Effector memory CD4-positive, alpha-beta T cell (primary cell): ENCODE results near the gene STK36.
A peak's percentile ranks its signal among the peaks of the same experiment; 100 is the strongest.

Experiments
- DNase-seq, 3 donors: peaks; one replicate each; pipeline ENCODE4 v3.0.0-alpha.2; 2020
- H3K27ac ChIP-seq: 2 replicates; pipeline ENCODE4 v1.7.0; 2013; ENCODE audit warnings: mild to moderate bottlenecking, low read length, moderate library complexity; ENCODE audit not compliant: insufficient read depth, poor library complexity, severe bottlenecking
- H3K27me3 ChIP-seq: replicated peaks from 2 replicates; pipeline ENCODE4 v1.7.0; 2013; ENCODE audit warnings: mild to moderate bottlenecking, low read length; ENCODE audit not compliant: insufficient read depth, control insufficient read depth, poor library complexity, severe bottlenecking
- H3K36me3 ChIP-seq: 2 replicates; pipeline ENCODE4 v1.7.0; 2013; ENCODE audit warnings: mild to moderate bottlenecking, low read length, moderate library complexity; ENCODE audit not compliant: control insufficient read depth, insufficient read depth
- H3K4me1 ChIP-seq: 2 replicates; pipeline ENCODE4 v1.7.0; 2013; ENCODE audit warnings: low read length, mild to moderate bottlenecking; ENCODE audit not compliant: control insufficient read depth, insufficient read depth, poor library complexity, severe bottlenecking
- H3K4me3 ChIP-seq: 2 replicates; pipeline ENCODE4 v1.7.0; 2013; ENCODE audit warnings: low read length, low read depth, mild to moderate bottlenecking; ENCODE audit not compliant: insufficient read depth, poor library complexity, severe bottlenecking
- H3K9me3 ChIP-seq: 2 replicates; pipeline ENCODE4 v1.7.0; 2013; ENCODE audit warnings: mild to moderate bottlenecking, low read length, moderate library complexity; ENCODE audit not compliant: control insufficient read depth

Gene STK36

DNA sequence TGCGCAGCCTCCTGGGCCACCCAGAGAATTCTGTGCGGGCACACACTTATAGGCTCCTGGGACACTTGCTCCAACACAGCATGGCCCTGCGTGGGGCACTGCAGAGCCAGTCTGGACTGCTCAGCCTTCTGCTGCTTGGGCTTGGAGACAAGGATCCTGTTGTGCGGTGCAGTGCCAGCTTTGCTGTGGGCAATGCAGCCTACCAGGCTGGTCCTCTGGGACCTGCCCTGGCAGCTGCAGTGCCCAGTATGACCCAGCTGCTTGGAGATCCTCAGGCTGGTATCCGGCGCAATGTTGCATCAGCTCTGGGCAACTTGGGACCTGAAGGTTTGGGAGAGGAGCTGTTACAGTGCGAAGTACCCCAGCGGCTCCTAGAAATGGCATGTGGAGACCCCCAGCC lies 27.0 kb downstream of the STK36 start:
- no peak for DNase-seq
- Histone ChIP-seq H3K9me3 (no peaks in the 10 kb centered on the region), H3K36me3 (no peaks in the 10 kb centered on the region), H3K27ac (no peak overlapping the region), H3K4me1 (no peaks in the 10 kb centered on the region), H3K4me3 (no peak overlapping the region), H3K27me3 (no peaks in the 10 kb centered on the region)

DNA sequence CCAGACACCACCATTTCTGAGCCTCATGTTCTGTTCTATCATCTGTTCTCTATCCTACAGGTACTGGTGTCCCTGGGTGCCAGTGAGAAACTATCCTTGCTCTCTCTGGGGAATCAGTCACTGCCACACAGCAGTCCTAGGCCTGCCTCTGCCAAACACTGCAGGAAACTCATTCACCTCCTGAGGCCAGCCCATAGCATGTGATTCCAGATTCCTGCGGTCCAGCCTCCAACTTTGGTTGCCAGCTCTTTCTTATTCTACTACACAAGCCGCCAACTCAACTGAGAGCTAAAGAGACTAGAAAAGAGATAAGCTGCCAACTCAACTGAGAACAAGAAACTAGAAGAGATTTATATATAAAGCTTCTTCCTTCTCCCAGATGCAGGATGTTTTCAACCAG lies 29.9 kb downstream of the STK36 start:
- H3K4me1 ChIP-seq: no peaks in the 10 kb centered on the region
- no peak for DNase-seq
- no peaks in the 10 kb centered on the region for H3K9me3 ChIP-seq
- H3K27me3 ChIP-seq: no peaks in the 10 kb centered on the region
- no peak overlapping the region for H3K4me3 ChIP-seq
- H3K36me3 ChIP-seq: no peaks in the 10 kb centered on the region
- H3K27ac ChIP-seq: no peak overlapping the region

DNA sequence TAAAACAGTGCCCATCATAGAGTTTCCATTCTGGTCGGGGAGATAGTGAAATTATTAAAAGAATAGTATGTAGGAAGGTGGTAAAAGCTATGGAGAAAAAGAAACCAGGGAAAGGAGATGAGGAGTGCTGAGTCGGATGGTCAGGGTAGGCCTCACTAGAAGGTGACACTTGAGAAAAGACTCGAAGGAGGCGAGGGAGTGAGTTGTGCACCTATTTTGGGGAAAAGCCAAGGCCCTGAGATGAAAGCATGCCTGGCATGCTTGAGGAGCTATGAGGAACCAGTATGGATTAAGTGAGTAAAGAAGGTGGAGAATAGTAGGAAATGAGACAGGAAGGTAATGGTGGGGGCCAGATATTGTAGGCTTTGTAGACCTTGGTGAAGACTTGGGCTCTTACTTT lies 31.5 kb downstream of the STK36 start:
- H3K27ac ChIP-seq: no peak overlapping the region
- no peak overlapping the region for H3K4me3 ChIP-seq
- no peak for DNase-seq
- no peaks in the 10 kb centered on the region for H3K36me3 ChIP-seq
- H3K4me1 ChIP-seq: no peaks in the 10 kb centered on the region
- H3K9me3 ChIP-seq: no peaks in the 10 kb centered on the region
- no peaks in the 10 kb centered on the region for H3K27me3 ChIP-seq

DNA sequence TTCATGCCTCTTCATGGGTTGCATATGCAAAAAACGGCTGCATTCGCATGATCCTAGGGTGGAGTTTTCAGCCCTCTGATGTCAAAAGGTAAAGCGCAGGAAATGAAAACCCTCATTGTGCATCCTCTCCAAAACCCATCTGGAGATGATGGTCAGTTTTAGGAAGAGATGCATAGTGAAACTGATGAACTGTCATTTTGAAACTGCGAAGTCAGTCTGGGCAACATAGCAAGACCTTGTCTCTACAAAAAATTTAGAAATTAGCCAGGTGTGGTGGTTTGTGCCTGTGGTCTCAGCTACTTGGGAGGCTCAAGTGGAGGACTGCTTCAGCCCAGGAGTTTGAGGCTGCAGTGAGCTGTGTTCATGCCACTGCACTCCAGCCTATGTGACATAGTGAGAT lies 36.2 kb downstream of the STK36 start:
- no peak for DNase-seq
- Histone ChIP-seq H3K4me3 (no peak overlapping the region), H3K27ac (no peak overlapping the region), H3K9me3 (no peaks in the 10 kb centered on the region), H3K27me3 (no peaks in the 10 kb centered on the region), H3K4me1 (peaks cover 3% of the 10 kb centered on the region), H3K36me3 (no peaks in the 10 kb centered on the region)

DNA sequence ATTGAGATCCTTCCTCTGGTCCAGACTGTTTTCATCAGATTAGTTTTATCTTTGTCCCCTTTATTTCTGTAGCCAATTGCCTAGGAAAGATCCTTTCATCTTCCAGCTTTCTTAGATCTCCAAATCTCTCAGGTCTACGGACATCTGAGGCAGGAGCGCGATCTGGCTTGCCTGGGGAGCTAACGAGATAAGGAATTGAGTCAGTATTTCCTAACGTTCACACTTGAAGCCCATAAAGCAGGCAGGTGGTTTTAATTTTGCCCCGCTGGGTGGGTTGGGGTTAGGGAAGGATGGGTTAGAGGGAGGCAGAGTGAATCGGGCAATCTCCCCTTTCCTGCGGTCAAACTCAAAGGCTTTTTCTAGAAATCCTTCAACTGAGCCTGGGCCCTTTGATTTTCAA lies 38.0 kb downstream of the STK36 start:
- Histone ChIP-seq H3K4me1 (peaks cover 3% of the 10 kb centered on the region), H3K4me3 (no peak overlapping the region), H3K27me3 (no peaks in the 10 kb centered on the region), H3K27ac (no peak overlapping the region), H3K9me3 (no peaks in the 10 kb centered on the region), H3K36me3 (no peaks in the 10 kb centered on the region)
- no peak for DNase-seq

DNA sequence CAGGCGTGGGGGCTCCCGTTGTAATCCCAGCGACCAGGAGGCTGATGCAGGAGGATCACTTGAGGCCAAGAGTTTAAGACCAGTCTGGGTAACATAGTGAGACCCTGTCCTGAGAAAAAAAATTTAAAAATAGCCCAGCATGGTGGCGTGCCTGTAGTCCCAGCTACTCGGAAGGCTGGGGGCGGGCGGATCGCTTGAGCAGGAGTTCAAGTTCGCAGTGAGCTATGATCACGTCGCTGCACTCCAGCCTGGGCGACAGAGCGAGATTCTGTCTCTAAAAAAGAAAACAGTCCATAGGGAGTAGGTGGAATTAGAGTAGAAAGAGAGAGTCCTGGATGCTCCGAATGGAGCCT lies 38.4 kb downstream of the STK36 start:
- H3K27ac ChIP-seq: no peak overlapping the region
- no peak overlapping the region for H3K4me3 ChIP-seq
- H3K4me1 ChIP-seq: peaks cover 3% of the 10 kb centered on the region
- no peaks in the 10 kb centered on the region for H3K27me3 ChIP-seq
- no peaks in the 10 kb centered on the region for H3K9me3 ChIP-seq
- DNase-seq: no peak
- H3K36me3 ChIP-seq: no peaks in the 10 kb centered on the region

DNA sequence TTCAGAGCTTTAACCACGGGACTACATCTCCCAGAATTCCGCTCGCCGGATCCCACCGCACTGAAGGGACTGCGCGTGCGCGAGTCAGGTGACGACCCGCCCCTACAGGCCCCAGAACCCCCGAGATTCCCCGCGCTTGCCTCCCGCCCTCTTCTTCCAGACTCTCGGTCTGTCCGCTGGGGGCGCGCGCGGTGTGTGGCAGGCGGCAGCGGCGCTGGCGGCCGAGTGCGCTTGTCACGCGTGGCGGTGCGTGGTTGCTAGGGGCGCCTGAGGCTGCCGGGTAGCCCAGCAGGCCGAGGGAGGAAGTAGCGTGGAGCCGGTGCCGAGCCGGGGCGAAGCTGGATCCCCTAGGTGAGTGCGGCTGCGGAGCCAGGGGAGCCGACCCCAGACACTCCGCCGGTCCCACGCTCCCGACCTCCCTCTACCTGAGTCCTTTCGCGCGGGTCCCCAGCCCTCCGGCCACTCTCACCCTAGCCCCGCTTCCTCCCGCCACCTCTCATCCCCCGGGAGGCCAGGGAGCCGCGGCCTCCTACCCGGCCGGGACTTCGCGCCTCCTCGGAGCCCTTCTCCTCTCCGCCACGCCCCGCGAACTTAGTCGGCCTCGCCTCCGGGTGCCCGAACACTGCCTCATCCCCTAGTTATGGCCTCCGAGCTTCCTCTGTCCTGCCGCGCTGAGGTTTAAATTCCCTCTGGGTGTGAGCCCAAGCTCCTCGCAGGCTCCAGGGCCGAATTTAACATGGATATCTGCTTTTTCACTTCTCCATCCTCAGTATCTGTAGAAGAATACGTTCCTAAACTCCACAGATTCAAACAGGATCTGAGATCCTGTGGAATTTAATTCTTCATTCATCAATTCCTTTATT lies 39.0 kb downstream of the STK36 start, which contains the start of gene TTLL4:
TTLL4 (plus strand) TSS at position 149 of the 863 bp plus-strand sequence. CDS start 26,842 bp downstream, outside the sequence.
- Histone ChIP-seq H3K4me3 (peak within 1 kb of the TSS; percentile 71), H3K9me3 (no peaks in the 10 kb centered on the region), H3K36me3 (no peaks in the 10 kb centered on the region), H3K27me3 (no peaks in the 10 kb centered on the region), H3K27ac (peak within 1 kb of the TSS; percentile 87), H3K4me1 (peaks cover 3% of the 10 kb centered on the region)
- DNase-seq: peak; percentile 97 to 98 (median 98)

DNA sequence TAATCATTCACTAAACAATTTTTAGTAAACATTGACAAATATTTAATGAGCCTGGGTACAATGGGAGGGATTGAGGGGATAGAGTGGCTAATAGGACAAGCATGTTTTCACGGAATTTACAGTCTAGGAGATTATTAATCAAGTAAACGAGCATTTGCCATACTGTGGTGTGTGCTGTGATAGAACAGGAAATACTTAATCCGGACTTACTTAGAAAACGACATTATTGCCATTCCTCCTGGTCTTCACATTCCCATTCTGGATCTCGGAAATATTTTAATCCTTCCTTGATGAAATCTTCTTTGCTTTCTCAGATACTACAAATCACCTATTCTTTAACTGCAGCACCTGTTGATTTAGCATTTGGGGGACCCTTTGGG lies 39.7 kb downstream of the STK36 start:
- Histone ChIP-seq H3K27ac (peak overlapping the region; percentile 87), H3K4me1 (peaks cover 3% of the 10 kb centered on the region), H3K4me3 (peak overlapping the region; percentile 71), H3K9me3 (no peaks in the 10 kb centered on the region), H3K36me3 (no peaks in the 10 kb centered on the region), H3K27me3 (no peaks in the 10 kb centered on the region)
- DNase-seq: no peak

DNA sequence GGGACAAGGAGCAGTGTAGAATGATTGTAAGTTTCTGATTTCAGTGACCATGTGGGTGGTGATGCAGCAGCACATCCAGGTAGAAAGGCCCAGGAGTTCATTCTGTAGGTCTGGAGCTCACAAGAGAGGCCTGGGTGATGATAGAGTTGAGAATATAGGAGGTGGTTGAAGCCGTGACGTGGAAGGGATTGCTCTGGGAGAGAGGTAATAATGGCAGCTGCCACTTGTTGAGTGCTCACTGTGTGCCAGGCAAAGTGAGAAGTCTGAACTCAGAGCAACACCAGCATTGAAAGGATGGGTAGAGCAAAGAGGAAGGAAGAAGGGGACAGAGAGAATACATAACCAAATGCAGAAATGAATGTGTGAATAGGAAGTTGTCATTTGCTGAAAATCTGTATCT lies 42.0 kb downstream of the STK36 start:
- Histone ChIP-seq H3K4me3 (no peak overlapping the region), H3K27ac (no peak overlapping the region), H3K36me3 (no peaks in the 10 kb centered on the region), H3K9me3 (no peaks in the 10 kb centered on the region), H3K27me3 (no peaks in the 10 kb centered on the region), H3K4me1 (peaks cover 3% of the 10 kb centered on the region)
- no peak for DNase-seq

DNA sequence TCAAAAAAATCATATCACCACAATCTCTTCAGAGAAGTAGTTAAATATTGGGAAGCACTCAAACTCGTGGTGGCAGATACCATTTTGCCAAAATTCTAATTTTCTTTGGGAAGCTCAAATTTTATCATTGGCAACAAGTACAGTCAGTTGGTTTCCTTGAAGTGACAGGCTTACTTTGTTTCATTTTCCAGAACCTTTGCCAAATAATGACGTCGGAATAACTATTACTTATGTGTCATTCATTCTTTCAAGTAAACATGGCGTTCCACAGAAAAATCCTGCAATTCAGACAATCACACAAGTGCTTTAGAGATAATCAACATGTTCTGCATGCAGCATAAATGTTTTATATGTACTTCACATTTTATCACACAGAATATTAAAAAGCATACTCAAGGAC lies 44.2 kb downstream of the STK36 start:
- no peak overlapping the region for H3K27ac ChIP-seq
- no peak overlapping the region for H3K4me3 ChIP-seq

More for the DNA sequence above, 44.2 kb downstream of the STK36 start:
- no peaks in the 10 kb centered on the region for H3K4me1 ChIP-seq
- no peaks in the 10 kb centered on the region for H3K27me3 ChIP-seq
- H3K9me3 ChIP-seq: no peaks in the 10 kb centered on the region
- DNase-seq: no peak
- no peaks in the 10 kb centered on the region for H3K36me3 ChIP-seq
